H9 (cell line): Measurements from ENCODE around the gene LRTM2. TPM values are rescaled to one million over a fixed set of nuclear protein-coding genes. Genes with fewer than 3 reads are reported as not detected.

ENCODE experiments used
- DNase-seq: peaks from one replicate; pipeline ENCODE4 v3.0.0-alpha.2; 2017
- H2AFZ ChIP-seq: one replicate; pipeline ENCODE4 v1.6.1; 2013; ENCODE audit warnings: mild to moderate bottlenecking, low read length, control low read depth, moderate library complexity
- H2AK5ac ChIP-seq: 2 replicates; pipeline ENCODE4 v1.6.1; 2013; ENCODE audit warnings: low read length, control low read depth, mixed read lengths; ENCODE audit not compliant: insufficient read length
- H2BK120ac ChIP-seq: one replicate; pipeline ENCODE4 v1.6.1; 2013; ENCODE audit warnings: low read depth, mild to moderate bottlenecking, low read length, control low read depth, inconsistent platforms; ENCODE audit not compliant: poor library complexity, severe bottlenecking
- H2BK12ac ChIP-seq: 2 replicates; pipeline ENCODE4 v1.6.1; 2013; ENCODE audit warnings: low read length, control low read depth, mixed read lengths, low read depth; ENCODE audit not compliant: insufficient read length
- H2BK15ac ChIP-seq: 2 replicates; pipeline ENCODE4 v1.6.1; 2013; ENCODE audit warnings: low read depth, low read length, control low read depth
- H2BK20ac ChIP-seq: one replicate; pipeline ENCODE4 v1.6.1; 2013; ENCODE audit warnings: low read depth, mild to moderate bottlenecking, low read length, control low read depth, inconsistent platforms; ENCODE audit not compliant: poor library complexity, severe bottlenecking
- H2BK5ac ChIP-seq: 2 replicates; pipeline ENCODE4 v1.6.1; 2013; ENCODE audit warnings: low read length, control low read depth, mixed read lengths; ENCODE audit not compliant: insufficient read length
- H3K14ac ChIP-seq: 2 replicates; pipeline ENCODE4 v1.6.1; 2013; ENCODE audit warnings: low read length, control low read depth; ENCODE audit not compliant: insufficient read depth
- H3K18ac ChIP-seq: 2 replicates; pipeline ENCODE4 v1.6.1; 2013; ENCODE audit warnings: low read depth, mild to moderate bottlenecking, mixed read lengths, low read length, control low read depth; ENCODE audit not compliant: insufficient read length
- H3K23ac ChIP-seq: 2 replicates; pipeline ENCODE4 v1.6.1; 2013; ENCODE audit warnings: low read length, control low read depth, mixed read lengths, low read depth; ENCODE audit not compliant: insufficient read length
- H3K23me2 ChIP-seq: 2 replicates; pipeline ENCODE4 v1.6.1; 2013; ENCODE audit warnings: low read depth, mild to moderate bottlenecking, mixed read lengths, low read length, control low read depth; ENCODE audit not compliant: insufficient read length, poor library complexity, severe bottlenecking
- H3K27ac ChIP-seq: 2 replicates; pipeline ENCODE4 v1.5.1; 2013; ENCODE audit warnings: low read length, control low read depth, mixed read lengths, low read depth; ENCODE audit not compliant: insufficient read length
- H3K27me3 ChIP-seq: 2 replicates; pipeline ENCODE4 v1.6.1; 2013; ENCODE audit warnings: low read length, control low read depth, inconsistent platforms; ENCODE audit not compliant: insufficient read depth
- H3K4ac ChIP-seq: 2 replicates; pipeline ENCODE4 v1.6.1; 2013; ENCODE audit warnings: low read depth, mild to moderate bottlenecking, control low read depth, inconsistent platforms, low read length, moderate library complexity
- H3K4me1 ChIP-seq: 2 replicates; pipeline ENCODE4 v1.6.1; 2013; ENCODE audit warnings: low read length, control low read depth, inconsistent platforms; ENCODE audit not compliant: insufficient read depth
- H3K4me2 ChIP-seq: 2 replicates; pipeline ENCODE4 v1.6.1; 2013; ENCODE audit warnings: low read length, control low read depth, mixed read lengths; ENCODE audit not compliant: insufficient read length, insufficient read depth
- H3K56ac ChIP-seq: 2 replicates; pipeline ENCODE4 v1.6.1; 2013; ENCODE audit warnings: low read depth, mild to moderate bottlenecking, mixed read lengths, low read length, control low read depth; ENCODE audit not compliant: insufficient read length
- H3K79me1 ChIP-seq: 2 replicates; pipeline ENCODE4 v1.6.1; 2013; ENCODE audit warnings: low read depth, mild to moderate bottlenecking, moderate library complexity, low read length, control low read depth, inconsistent platforms; ENCODE audit not compliant: insufficient read depth, poor library complexity, severe bottlenecking
- H3K79me2 ChIP-seq: 2 replicates; pipeline ENCODE4 v1.6.1; 2013; ENCODE audit warnings: low read length, control low read depth, inconsistent platforms; ENCODE audit not compliant: insufficient read depth
- H3K9ac ChIP-seq: 2 replicates; pipeline ENCODE4 v1.6.1; 2013; ENCODE audit warnings: low read length, control low read depth, mixed read lengths; ENCODE audit not compliant: insufficient read length; ENCODE audit errors: extremely low read depth
- H3K9me3 ChIP-seq: one replicate; pipeline ENCODE4 v1.6.1; 2013; ENCODE audit warnings: low read depth, low read length, inconsistent platforms; ENCODE audit not compliant: control insufficient read depth
- H3T11ph ChIP-seq: one replicate; pipeline ENCODE4 v1.6.1; 2013; ENCODE audit warnings: mild to moderate bottlenecking, low read length, control low read depth, inconsistent platforms
- H4K20me1 ChIP-seq: one replicate; pipeline ENCODE4 v1.6.1; 2013; ENCODE audit not compliant: control insufficient read depth, insufficient read length, insufficient read depth
- H4K5ac ChIP-seq: 2 replicates; pipeline ENCODE4 v1.6.1; 2013; ENCODE audit warnings: low read depth, mild to moderate bottlenecking, mixed read lengths, low read length, control low read depth; ENCODE audit not compliant: insufficient read length
- H4K8ac ChIP-seq: replicated peaks from 2 replicates; pipeline ENCODE4 v1.6.1; 2013; ENCODE audit warnings: low read length, control low read depth, mixed read lengths, low read depth; ENCODE audit not compliant: insufficient read length
- H4K91ac ChIP-seq: 2 replicates; pipeline ENCODE4 v1.6.1; 2013; ENCODE audit warnings: low read depth, mild to moderate bottlenecking, moderate library complexity, mixed read lengths, low read length, control low read depth; ENCODE audit not compliant: insufficient read length
- H3K27ac Mint-ChIP-seq, 3 experiments: 2 replicates in 2 of 3; 3 replicates in 1 of 3; pipeline ENCODE4 v1.8.0; 2020 to 2021; ENCODE audit warnings: mixed read lengths in 3 of 3, mild to moderate bottlenecking in 1 of 3, moderate library complexity in 1 of 3
- H3K27me3 Mint-ChIP-seq: 2 replicates; pipeline ENCODE4 v1.8.0; 2021; ENCODE audit warnings: low read depth, mild to moderate bottlenecking, moderate library complexity, mixed read lengths
- H3K36me3 Mint-ChIP-seq, 3 experiments: 2 replicates in 2 of 3; 3 replicates in 1 of 3; pipeline ENCODE4 v1.8.0; 2020 to 2021; ENCODE audit warnings: low read depth in 3 of 3, mixed read lengths in 3 of 3; ENCODE audit not compliant: insufficient read depth in 1 of 3
- H3K4me1 Mint-ChIP-seq, 2 experiments: 2 replicates each; pipeline ENCODE4 v1.8.0; 2020; ENCODE audit warnings: mixed read lengths in 2 of 2
- H3K4me3 Mint-ChIP-seq, 2 experiments: 2 replicates in 1 of 2; 3 replicates in 1 of 2; pipeline ENCODE4 v1.8.0; 2020 to 2021; ENCODE audit warnings: mild to moderate bottlenecking in 2 of 2, mixed read lengths in 2 of 2, moderate library complexity in 1 of 2
- H3K9me3 Mint-ChIP-seq, 2 experiments: 2 replicates in 1 of 2; 3 replicates in 1 of 2; pipeline ENCODE4 v1.8.0; 2020; ENCODE audit warnings: mild to moderate bottlenecking in 2 of 2, mixed read lengths in 2 of 2, moderate library complexity in 1 of 2
- CTCF ChIP-seq: fragments of 200-600 bp; sonication (generic); conservative IDR thresholded peaks from 3 replicates; pipeline ENCODE4 v1.8.0; 2021; ENCODE audit warnings: antibody characterized with exemption, mild to moderate bottlenecking
- WGBS: extraction: QIAGEN DNeasy Blood & Tissue Kit; methylation state at CpG from one replicate; pipeline ENCODE4 v1.1.7; 2013; ENCODE audit warnings: missing lambda C conversion rate, low lambda C conversion rate, mixed read lengths; ENCODE audit not compliant: insufficient read length; ENCODE audit errors: extremely low coverage; 5-methylcytosine and 5-hydroxymethylcytosine counted together
- total RNA-seq: library from RNA; stranded (reverse); gene quantifications from 2 replicates; pipeline ENCODE4 v1.2.1, GENCODE V29; 2021

Gene LRTM2
- total RNA-seq, 1 experiment from 2014 or later, result not detected

GRCh38 chr12:1839956-1840951, 19.9 kb downstream of the LRTM2 start:
- no peak overlapping the region for H3K9ac ChIP-seq
- TF ChIP-seq CTCF, result no peak
- no peaks in the 10 kb centered on the region for H4K20me1 ChIP-seq
- H2AFZ ChIP-seq, result no peak overlapping the region
- no peaks in the 10 kb centered on the region for H3K79me1 ChIP-seq
- H4K5ac ChIP-seq, result no peak overlapping the region
- no CpG with 5 or more reads among the region's 24 CpGs for WGBS
- no peaks in the 10 kb centered on the region for H3K23me2 ChIP-seq
- no peak for DNase-seq
- Mint-ChIP-seq H3K36me3 (no peaks in the 10 kb centered on the region), H3K4me3 (no peak overlapping the region; a peak in 1 of 5 replicates), H3K27ac (no peak overlapping the region), H3K27me3 (peaks cover 11% of the 10 kb centered on the region), H3K4me1 (peaks cover 30 to 61% of the 10 kb centered on the region in 2 experiments), H3K9me3 (no peaks in the 10 kb centered on the region; a peak in 1 of 5 replicates)
- H2BK120ac ChIP-seq, result no peak overlapping the region
- H3K4me1 ChIP-seq, result peaks cover 6% of the 10 kb centered on the region; the same call in 1 of the 2 replicates
- H3K14ac ChIP-seq, result no peak overlapping the region
- no peak overlapping the region for H3T11ph ChIP-seq
- no peak overlapping the region for H3K4ac ChIP-seq
- no peak overlapping the region for H2BK12ac ChIP-seq
- no peak overlapping the region for H2AK5ac ChIP-seq
- no peak overlapping the region for H3K23ac ChIP-seq
- H3K27ac ChIP-seq, result no peak overlapping the region
- H4K8ac ChIP-seq, result no peak overlapping the region
- H3K18ac ChIP-seq, result no peak overlapping the region
- H3K9me3 ChIP-seq, result no peaks in the 10 kb centered on the region
- no peak overlapping the region for H4K91ac ChIP-seq
- H2BK20ac ChIP-seq, result no peak overlapping the region
- no peaks in the 10 kb centered on the region for H3K79me2 ChIP-seq
- H3K4me2 ChIP-seq, result no peak overlapping the region
- H3K27me3 ChIP-seq, result no peaks in the 10 kb centered on the region
- H3K56ac ChIP-seq, result no peak overlapping the region
- no peak overlapping the region for H2BK5ac ChIP-seq
- H2BK15ac ChIP-seq, result no peak overlapping the region
